Measurements from ENCODE around the gene OXSR1. TPM values are rescaled to one million over a fixed set of nuclear protein-coding genes. Genes with fewer than 3 reads are reported as not detected.
"Not testable (repeated sequence)": the region's sequence is repeated elsewhere in the genome, so short reads cannot be mapped to it uniquely, and the experiment has no call there.

Gene OXSR1
- total RNA-seq, 6 experiments from 2014 or later = 48.5 to 54.3 (median 51.5) TPM

DNA sequence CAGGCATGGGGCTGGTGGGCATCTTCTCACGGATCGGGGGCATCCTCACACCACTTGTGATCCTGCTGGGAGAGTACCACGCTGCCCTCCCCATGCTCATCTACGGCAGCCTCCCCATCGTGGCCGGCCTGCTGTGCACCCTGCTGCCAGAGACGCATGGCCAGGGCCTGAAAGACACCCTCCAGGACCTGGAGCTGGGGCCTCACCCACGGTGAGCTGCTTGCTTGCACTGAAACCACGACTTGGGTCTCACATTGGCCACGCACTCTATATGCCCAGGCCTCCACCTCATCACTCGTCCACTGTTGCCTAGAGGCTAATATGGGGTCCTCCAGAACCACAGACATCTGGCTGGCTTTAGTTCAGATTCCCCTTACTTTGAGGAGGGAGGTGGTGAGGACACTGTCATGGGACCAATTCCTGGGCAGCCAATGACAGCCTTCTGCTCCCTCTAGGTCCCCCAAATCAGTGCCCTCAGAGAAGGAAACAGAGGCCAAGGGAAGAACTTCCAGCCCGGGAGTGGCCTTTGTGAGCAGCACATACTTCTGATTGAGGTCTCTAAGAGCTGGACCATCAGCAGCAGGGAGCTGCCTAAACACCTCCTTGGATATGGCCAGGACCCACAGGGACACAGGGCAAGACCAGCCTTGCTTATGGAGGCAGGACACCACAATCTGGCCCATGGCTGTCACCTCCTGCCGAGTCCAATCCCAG, 111.7 kb downstream of the OXSR1 start:
- H3K27ac Mint-ChIP-seq = no peak overlapping the region
- H3K4me3 Mint-ChIP-seq = no peak overlapping the region
- H3K4me1 Mint-ChIP-seq (ENCODE audit: low read depth) = no peaks in the 10 kb centered on the region
- DNase-seq = no peak
- peaks cover 2% of the 10 kb centered on the region; the same call in 1 of the 2 replicates for H3K27me3 Mint-ChIP-seq (ENCODE audit: insufficient read depth)
- TF ChIP-seq, protein P1, sequence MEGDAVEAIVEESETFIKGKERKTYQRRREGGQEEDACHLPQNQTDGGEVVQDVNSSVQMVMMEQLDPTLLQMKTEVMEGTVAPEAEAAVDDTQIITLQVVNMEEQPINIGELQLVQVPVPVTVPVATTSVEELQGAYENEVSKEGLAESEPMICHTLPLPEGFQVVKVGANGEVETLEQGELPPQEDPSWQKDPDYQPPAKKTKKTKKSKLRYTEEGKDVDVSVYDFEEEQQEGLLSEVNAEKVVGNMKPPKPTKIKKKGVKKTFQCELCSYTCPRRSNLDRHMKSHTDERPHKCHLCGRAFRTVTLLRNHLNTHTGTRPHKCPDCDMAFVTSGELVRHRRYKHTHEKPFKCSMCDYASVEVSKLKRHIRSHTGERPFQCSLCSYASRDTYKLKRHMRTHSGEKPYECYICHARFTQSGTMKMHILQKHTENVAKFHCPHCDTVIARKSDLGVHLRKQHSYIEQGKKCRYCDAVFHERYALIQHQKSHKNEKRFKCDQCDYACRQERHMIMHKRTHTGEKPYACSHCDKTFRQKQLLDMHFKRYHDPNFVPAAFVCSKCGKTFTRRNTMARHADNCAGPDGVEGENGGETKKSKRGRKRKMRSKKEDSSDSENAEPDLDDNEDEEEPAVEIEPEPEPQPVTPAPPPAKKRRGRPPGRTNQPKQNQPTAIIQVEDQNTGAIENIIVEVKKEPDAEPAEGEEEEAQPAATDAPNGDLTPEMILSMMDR (IDR thresholded peaks at IDR 0.05) = no peak
- H3K36me3 Mint-ChIP-seq (ENCODE audit: low read depth) = peaks cover 21% of the 10 kb centered on the region
- H3K9me3 Mint-ChIP-seq = no peaks in the 10 kb centered on the region

DNA sequence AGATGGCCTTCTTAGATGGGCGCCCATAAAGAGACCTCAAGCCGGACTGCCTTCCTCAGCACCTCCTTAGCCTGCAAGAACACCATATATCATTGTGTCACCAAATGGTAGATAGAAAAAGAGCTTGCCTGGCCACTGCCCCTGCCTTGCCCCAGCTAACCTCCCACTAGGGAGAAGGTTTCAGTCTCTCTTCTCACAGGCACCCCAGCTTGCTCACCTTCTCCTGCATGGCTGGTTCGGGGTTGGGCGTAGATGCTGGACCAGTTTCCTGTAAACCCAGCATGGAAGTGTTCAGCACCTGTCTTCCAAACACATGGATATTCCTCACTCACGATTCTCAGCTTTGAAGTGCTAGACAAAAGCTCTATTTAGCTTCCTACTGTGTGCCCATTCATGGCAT, 113.5 kb downstream of the OXSR1 start:
- Mint-ChIP-seq H3K27me3 (ENCODE audit: insufficient read depth) (peaks cover 2% of the 10 kb centered on the region; the same call in 1 of the 2 replicates), H3K4me3 (no peak overlapping the region), H3K4me1 (ENCODE audit: low read depth) (peaks cover 4% of the 10 kb centered on the region), H3K36me3 (ENCODE audit: low read depth) (peaks cover 21% of the 10 kb centered on the region), H3K9me3 (no peaks in the 10 kb centered on the region), H3K27ac (no peak overlapping the region)
- TF ChIP-seq, protein P1 (IDR thresholded peaks at IDR 0.05) = no peak
- DNase-seq = no peak

GRCh38 chr3:38281895-38282686, 116.8 kb downstream of the OXSR1 start, which contains the start of gene SLC22A14:
SLC22A14 (plus strand) TSS chr3:38282294; CDS start chr3:38306027, 23,733 bp downstream.
- H3K27ac Mint-ChIP-seq = no peak within 1 kb of the TSS
- H3K27me3 Mint-ChIP-seq (ENCODE audit: insufficient read depth) = peaks cover 2% of the 10 kb centered on the region
- no peak within 1 kb of the TSS for H3K4me3 Mint-ChIP-seq
- no peak for DNase-seq
- peaks cover 15% of the 10 kb centered on the region; the same call in 1 of the 2 replicates for H3K36me3 Mint-ChIP-seq (ENCODE audit: low read depth)
- peaks cover 12% of the 10 kb centered on the region for H3K4me1 Mint-ChIP-seq (ENCODE audit: low read depth)
- TF ChIP-seq, protein P1 (IDR thresholded peaks at IDR 0.05) = peak; percentile 38; the same call in 1 of the 2 replicates
- no peaks in the 10 kb centered on the region for H3K9me3 Mint-ChIP-seq

DNA sequence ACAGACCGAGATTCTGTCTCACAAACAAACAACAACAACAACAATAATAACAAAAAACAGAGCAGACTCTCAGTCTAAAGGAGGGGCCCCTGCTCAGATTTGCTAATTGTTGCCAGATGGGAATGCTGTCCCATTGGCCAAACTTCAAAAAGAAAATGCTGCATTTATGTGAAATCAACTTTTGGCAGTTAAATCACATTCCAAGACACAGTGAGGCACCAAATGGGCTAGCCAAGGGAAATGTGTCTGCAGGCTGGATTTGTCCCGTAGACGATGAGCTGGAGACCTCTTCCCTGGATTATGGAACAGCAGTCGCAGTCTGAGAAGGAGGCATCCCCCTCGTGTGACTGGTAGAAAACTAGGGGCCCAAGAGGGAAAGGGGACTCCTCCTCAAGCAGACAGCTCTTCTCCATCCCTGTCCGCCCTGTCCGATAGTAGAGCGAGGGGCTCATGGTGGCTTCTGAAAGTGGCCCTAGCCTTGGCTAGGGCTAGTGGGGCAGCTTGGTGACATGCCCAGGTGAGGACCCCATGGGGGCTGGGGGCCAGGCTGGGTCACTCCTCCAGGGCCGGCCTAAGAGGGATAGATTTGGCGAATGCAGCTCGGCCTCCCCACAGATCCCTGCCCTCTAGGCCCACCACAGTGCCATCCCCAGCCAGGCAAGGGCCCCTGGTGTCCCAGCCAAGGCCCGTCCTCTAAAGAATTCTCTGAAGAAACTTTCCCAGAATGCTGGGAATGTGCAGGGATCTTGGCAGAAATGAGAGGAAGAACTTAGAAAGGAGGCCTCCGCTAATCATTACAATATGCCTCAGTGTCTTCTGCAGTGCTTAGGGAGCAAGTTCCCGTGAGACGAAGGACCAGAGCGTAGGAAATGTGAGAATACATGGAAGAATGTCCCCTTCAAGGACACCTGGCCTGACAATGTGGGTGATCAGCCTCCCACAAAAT, 118.7 kb downstream of the OXSR1 start:
- DNase-seq = peak; percentile 57
- Mint-ChIP-seq H3K36me3 (ENCODE audit: low read depth) (peaks cover 11% of the 10 kb centered on the region), H3K27me3 (ENCODE audit: insufficient read depth) (peaks cover 2% of the 10 kb centered on the region), H3K4me1 (ENCODE audit: low read depth) (peaks cover 12% of the 10 kb centered on the region), H3K4me3 (no peak overlapping the region), H3K27ac (peak overlapping the region; percentile 16; the same call in 1 of the 2 replicates), H3K9me3 (no peaks in the 10 kb centered on the region)
- TF ChIP-seq, protein P1 (IDR thresholded peaks at IDR 0.05) = no peak

DNA sequence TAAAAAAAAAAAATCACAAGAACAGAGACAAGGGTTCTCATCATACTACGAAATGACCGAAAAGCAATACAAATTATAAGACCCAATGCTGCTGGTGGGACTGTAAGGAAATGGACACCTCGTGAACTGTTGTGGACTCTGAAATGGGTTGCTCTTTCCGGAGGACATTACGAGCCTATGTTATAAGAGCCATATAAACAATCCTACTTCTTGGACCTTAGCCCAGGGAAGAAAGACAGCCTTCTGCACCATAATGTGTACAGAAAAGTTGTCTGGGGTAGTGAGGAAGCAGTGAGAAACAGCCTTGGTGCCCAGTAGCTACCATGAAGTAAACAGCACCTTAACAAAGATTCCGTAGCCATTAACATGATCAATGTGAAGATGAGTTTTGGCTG, 119.4 kb downstream of the OXSR1 start:
- Mint-ChIP-seq H3K4me1 (ENCODE audit: low read depth) (peaks cover 12% of the 10 kb centered on the region), H3K27me3 (ENCODE audit: insufficient read depth) (peaks cover 2% of the 10 kb centered on the region), H3K36me3 (ENCODE audit: low read depth) (peaks cover 10% of the 10 kb centered on the region), H3K9me3 (no peaks in the 10 kb centered on the region), H3K4me3 (no peak overlapping the region), H3K27ac (no peak overlapping the region)
- TF ChIP-seq, protein P1 (IDR thresholded peaks at IDR 0.05) = no peak
- no peak for DNase-seq

DNA sequence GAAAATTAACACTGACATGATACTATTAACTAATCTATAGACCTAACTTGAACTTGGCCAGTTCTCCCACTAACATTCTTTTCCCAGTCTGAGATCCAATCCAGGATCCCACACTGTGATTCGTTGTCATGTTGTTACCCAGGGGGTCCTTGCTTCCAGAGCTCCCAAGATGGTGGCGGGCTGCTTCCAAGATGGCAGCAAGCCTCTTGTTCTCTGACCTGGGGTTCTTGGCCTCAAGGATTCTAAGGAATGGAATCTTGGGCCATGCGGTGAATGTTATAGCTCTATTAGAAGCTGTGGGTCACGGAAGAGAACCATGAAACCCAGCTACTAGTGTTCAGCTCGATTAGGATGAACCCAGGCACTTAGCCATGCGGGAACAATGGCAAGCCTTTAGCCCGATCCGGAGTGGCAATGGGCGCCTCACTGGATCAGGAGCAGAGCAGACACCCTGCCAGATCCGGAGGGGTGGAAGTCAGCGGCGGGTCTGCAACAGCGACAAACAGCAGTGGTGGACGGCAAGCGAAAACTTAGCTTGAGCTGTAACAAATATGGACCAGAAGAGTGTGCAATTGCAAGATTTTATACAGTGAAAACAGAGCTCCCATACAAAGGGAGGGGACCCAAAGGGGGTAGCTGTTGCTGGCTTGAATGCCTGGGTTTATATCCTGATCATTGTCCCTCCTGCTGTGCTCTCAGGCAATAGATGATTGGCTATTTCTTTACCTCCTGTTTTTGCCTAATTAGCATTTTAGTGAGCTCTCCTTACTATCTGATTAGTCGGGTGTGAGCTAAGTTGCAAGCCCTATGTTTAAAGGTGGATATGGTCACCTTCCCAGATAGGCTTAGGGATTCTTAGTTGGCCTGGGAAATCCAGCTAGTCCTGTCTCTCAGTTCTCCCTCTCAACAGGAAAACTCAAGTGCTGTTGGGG, 124.2 kb downstream of the OXSR1 start:
- H3K9me3 Mint-ChIP-seq; DNase-seq; H3K27ac Mint-ChIP-seq; H3K36me3 Mint-ChIP-seq (ENCODE audit: low read depth); H3K4me3 Mint-ChIP-seq; H3K4me1 Mint-ChIP-seq (ENCODE audit: low read depth): not testable (repeated sequence)
- H3K27me3 Mint-ChIP-seq (ENCODE audit: insufficient read depth) = peaks cover 11% of the 10 kb centered on the region

GRCh38 chr3:38297053-38297452, 131.7 kb downstream of the OXSR1 start:
- peaks cover 18% of the 10 kb centered on the region for H3K27me3 Mint-ChIP-seq (ENCODE audit: insufficient read depth)
- H3K4me3 Mint-ChIP-seq; DNase-seq; H3K4me1 Mint-ChIP-seq (ENCODE audit: low read depth); H3K36me3 Mint-ChIP-seq (ENCODE audit: low read depth); H3K9me3 Mint-ChIP-seq; H3K27ac Mint-ChIP-seq: not testable (repeated sequence)

Measured in HFFc6 (cell line).